GM19324 (cell line): ENCODE measurements around the gene POFUT2.

ENCODE experiments used
- ATAC-seq: cut with Tn5 transposase; IDR thresholded peaks from one replicate; pipeline ENCODE4 v1.9.1; 2021; ENCODE audit warnings: mild to moderate bottlenecking, moderate library complexity; ENCODE audit not compliant: unreplicated experiment, low FRiP score

Gene POFUT2

DNA sequence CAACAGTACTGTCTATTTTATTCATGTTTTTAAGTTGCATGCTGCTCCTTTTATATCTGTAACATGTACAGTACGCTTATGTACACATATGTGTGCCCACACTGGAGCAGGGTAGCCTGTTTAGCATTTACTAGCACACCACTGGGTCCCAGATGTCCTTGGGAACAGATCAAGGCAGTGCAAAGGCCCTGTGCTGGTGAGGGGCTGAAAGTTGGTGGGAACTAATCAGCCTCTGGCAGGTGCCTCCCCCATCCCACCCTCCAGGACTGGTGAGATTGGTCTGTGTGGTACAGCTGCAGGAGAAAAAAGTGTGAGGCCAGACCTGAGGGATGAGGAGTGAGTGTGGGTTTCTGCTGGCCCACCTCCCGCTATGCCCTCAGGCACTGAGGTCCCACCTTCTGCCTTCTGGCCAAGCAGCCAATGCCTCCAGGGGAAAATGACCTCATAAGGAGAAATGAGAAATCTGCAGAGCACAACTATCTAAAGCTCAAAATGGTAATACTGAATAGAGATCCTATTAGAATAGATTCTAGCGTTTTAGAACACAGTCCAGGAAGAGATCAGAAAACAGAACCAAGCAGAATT, 58.9 kb downstream of the POFUT2 start:
- no peak for ATAC-seq

DNA sequence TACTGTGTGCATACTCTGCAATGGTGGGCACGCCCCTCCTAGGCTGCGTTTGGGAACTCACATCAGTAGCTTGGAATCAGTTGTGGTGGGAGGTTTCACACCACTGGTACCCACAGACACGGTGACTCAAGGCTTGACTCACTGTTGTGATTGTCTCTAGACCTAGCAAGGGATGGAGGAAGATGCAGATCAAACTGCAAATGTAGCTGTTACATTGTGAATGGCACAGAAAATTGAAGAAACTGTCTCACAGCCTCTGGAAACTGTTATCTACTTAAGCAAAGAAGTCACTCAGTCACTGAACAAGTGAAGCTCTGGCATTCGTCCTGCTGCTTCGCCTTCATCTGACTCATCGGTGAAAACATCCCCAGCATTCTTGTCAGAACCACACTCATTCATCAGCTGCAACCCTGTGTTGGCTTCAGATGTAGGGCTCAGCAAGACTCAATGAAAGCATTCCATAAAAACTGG, 59.5 kb downstream of the POFUT2 start:
- ATAC-seq, result no peak

DNA sequence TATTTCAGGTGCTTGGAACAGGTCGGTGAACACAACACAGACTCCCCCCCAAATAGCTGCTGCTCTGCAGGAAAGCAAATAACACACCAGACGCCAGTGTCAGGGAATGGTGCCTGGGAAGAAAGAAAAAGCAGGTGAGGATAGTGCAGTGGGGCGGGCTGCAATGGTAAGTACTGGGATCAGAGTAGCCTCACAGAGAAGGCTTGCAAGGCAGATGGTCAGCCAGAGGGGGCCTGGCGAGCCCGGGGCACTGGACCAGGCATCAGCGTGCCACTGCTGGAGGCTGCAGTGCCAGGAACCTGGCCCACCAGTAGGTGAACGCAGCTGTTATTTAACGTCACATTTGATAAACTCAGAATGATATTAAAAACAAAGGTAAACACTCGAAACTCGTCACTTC, 60.0 kb downstream of the POFUT2 start:
- ATAC-seq, result no peak

DNA sequence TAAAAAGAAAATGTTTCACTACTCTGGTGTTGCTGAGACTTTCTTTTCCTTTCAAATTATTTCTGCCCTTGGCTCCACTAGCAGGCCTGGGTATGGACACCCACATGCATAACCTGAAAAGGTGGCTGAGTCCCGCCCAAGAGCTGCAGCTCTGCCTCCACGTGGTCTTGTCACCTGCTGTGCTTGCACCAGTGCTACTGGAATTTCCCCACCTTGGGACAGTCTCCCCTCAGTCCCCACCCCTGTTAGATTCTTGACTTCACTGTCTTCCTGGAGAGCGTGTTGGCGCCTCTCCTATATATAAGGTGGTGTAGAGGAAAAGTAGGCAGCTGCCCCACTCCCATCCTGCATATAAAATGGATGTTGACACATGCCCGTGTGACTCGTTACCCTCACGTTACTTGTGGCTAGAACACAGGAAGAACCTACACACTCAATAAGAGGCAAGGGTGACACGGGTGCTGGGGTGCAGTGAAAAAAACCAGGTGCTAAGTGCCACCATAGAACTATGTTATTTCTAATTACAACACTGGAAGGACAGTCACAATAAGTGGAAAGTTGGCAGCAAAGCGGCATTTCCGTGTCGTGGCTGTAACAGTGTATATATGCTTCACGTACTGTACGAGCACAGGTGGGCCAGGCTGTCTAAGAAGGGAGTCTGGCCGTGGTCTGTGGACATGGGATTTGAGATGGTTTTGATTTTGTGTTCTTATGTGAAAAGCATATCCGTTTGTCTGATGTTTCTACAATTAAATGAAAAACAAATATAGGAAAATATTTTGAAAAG, 61.0 kb downstream of the POFUT2 start:
- ATAC-seq, result no peak

DNA sequence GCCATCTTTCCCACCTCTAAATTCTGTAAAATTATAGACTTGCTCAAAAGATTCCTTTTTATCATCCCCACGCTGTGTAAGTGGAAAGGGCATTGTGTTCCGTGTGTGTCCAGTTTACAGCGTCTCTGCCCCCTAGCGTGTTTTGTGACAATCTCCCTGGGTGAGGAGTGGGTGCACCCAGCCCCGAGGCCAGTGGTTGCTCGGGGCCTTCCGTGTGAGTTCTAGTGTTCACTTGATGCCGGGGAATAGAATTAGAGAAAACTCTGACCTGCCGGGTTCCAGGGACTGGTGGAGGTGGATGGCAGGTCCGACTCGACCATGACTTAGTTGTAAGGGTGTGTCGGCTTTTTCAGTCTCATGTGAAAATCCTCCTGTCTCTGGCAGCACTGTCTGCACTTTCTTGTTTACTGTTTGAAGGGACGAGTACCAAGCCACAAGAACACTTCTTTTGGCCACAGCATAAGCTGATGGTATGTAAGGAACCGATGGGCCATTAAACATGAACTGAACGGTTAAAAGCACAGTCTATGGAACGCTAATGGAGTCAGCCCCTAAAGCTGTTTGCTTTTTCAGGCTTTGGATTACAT, 61.9 kb downstream of the POFUT2 start:
- no peak for ATAC-seq

DNA sequence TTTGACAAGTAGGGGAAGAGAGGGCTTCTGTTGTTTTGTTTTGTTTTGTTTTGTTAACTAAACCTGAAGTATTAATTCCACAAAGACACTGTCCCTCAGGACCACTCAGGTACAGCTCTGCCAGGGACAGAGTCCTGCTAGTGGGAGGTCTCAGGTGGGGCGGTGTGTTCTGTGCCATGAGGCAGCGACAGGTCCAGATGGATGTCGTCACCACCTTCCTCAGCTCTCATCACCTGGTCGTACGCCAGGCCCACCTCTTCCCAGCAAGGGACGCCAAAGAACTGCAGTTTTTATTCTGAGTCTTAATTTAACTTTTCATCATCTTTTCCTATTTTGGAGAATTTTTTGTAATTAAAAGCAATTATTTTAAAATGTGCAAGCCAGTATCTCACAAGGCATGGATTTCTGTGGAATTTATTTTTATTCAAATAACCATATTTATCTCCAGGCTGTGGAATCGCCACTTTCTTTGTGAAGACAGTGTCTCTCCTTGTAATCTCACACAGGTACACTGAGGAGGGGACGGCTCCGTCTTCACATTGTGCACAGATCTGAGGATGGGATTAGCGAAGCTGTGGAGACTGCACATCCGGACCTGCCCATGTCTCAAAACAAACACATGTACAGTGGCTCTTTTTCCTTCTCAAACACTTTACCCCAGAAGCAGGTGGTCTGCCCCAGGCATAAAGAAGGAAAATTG, 62.5 kb downstream of the POFUT2 start:
- no peak for ATAC-seq

DNA sequence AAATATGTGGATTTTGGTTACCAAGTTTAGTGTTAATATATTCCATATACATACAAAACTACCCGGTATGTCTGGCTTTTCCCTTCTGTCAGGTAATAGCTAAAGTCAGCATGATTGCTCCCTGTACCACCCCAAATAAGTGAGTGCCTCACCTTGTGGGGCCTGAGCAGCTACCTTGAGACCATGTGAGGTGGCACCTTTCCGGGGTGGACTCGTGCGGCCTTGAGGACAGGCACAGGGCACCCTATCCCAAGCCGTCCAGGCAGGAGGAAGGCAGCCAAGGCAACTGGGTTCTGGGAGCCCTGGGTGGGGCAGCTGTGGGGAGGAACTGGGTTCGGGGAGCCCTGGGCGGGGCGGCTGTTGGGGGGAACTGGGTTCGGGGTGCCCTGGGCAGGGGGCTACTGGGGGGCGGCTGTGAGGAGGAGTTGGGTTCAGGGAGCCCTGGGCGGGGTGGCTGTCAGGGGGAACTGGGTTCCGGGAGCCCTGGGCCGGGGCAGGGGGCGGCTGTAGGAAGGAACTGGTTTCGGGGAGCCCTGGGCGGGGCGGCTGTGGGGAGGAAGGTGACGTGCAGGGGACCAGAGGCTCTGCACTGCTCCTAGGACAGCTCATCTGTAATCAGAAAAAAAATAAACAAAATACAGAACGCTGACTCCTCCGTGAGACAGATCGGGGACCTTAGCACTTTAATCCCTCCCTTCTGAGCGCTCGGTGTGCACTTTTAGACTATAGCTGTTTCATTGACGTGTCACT, 63.3 kb downstream of the POFUT2 start:
- no peak for ATAC-seq

DNA sequence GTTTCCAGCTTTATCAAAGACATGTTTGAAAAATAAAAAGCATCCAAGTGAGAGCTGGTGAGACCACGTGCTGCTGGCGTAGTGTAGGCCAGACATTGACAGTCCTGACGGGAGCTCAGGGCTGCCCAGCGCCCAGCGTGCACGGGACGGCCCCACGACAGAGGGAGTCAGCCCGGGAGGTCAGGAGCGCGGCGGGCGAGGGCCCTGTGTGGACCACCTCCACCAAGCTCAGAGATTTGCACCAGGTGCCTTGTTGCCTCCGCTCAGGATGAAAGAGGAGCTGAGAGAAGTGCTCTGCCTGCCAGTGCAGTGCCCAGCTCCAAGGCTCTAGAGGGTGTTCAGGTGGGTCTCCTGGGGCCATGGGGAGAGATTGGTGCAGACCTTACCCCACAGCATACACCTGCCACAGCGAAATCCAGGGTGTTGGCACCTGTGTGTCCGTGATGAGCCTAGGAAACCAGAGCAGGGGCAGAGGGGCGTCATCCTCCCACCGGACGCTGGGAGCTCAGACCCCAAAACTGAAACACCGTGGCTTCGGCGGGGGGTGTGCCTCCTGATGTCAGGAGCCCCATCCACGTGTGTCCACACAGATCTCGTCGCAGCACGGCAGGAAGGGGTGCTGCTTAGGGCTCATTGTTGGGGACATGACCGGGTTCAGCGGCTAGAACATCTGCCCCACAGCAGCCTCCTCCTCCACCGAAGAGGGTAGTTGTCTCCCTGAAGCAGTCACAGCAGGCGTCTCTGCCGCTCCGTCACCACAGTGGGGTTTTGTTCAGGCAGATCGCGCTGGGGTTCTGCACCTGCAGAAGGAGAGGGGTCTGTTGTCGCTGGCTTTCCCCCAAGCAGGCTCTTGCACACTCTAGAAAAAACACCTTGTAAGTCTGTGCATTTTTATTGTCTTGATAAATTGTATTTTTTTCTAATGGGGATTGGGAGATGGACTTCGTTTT, 64.2 kb downstream of the POFUT2 start:
- no peak for ATAC-seq

DNA sequence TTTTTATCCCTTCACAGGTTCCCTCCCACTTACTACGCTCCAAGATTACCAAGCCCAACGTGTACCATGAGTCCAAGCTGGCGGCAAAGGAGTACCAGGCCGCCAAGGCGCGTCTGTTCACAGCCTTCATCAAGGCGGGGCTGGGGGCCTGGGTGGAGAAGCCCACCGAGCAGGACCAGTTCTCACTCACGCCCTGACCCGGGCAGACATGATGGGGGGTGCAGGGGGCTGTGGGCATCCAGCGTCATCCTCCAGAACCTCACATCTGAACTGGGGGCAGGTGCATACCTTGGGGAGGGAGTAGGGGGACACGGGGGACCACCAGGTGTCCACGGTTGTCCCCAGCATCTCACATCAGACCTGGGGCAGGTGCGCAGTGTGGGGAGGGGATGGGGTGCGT, 65.7 kb downstream of the POFUT2 start:
- ATAC-seq, result no peak

DNA sequence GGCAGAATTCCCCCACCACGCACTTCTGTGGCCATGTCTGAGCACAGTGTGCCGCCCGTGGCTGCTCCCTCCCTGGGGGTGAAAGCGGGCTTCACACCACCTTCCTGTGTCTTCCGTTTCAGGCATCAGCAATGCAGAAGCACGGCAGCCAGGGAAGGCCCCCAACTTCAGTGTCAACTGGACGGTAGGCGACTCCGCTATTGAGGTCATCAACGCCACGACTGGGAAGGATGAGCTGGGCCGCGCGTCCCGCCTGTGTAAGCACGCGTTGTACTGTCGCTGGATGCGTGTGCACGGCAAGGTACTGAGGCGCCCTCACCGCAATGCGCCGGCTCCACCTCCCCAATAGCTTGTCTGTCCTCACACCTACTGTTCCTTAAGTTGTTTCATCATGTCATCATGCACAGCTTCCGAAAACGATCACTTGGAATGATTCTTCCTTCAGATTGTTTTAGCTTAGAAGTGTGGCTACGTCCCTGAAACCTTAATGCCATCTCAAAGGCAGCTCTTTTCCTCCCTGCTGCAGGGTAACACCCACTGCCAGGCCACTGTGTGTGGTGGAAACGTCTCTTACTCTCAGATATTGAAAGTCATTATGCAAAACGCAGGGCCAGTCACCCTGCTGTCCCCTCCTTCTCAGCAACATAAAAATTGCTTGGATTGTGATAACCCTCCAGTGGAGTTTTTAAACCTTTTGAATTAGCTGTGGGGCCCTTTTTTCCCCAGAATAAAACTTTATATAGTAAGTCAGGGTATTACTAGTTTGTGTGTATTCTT, 66.8 kb downstream of the POFUT2 start:
- no peak for ATAC-seq

DNA sequence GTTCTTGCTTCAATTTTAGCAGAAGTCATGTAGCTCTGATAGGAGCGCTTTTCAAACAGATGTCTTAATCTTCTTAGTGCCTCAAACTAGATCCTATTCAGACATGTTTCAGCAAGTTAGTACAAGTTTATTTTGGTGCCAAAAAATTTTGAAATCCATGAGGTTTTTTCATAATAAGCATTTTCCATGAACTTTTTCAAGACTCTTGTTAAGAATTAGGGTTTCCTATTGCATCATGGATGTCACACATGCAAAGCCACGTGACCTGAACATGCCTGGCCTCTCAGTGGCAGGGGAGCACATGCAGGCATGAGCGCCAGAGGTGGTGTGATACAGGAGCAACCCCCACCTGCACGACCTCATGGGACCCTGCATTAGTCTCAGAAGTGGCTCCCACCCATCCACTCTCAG, 67.6 kb downstream of the POFUT2 start:
- no peak for ATAC-seq

DNA sequence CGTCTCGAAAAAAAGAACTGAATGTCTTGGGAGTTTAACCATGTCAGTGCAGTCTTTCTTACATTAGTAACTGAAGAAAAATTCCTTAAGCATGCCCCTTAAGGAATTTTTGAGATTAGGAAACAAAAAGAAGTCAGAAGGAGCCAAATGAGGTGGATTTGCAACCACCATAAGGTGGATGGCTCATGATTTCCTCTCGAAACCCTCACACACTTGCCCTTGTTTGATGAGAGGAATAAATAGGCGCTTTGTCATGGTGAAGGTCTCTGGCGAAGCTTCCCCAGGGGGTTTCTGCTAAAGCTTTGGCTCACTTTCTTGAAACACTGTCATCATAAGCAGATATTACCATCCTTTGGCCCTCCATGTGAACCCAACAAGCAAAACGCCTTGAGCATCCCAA, 68.2 kb downstream of the POFUT2 start:
- ATAC-seq, result no peak

DNA sequence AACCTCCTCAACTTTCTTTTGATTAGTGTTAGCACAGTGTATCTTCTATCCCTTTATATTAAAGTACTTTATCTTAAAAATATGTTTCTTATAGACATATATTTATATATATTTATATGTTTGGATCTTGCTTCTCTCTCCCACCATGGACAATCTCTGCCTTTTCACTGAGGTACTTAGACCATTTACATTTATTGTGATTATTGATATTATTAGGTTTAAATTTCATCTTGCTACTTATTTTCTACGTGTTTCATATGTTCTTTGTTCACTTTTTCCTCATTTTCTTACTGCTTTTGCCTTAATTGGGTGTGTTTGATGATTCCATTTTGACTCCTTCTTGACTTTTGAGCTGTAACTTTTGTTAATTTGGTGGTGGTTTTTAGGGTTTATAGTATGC, 70.7 kb downstream of the POFUT2 start:
- ATAC-seq, result no peak

DNA sequence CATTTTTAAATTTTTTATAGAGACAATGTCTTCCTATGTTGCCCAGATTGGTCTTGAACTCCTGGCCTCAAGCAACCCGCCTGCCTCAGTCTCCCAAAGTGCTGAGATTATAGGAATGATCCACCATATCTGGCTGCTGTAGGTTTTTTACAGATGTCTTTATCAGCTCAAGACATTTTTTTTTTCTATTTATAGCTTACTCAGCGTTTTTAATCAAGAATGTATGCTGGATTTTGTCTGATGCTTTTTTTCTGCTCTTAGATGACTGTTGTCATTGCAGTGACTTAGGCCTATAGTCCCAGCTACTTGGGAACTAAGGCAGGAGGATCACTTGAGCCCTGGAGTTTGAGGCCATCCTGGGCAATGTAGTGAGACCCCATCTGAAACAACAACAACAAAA, 72.5 kb downstream of the POFUT2 start:
- ATAC-seq, result no peak
